PC-3 (cell line): ENCODE measurements around the gene METTL1.

Experiments used
- CTCF ChIP-seq: fragments of 300-600 bp; sonication (generic); conservative IDR thresholded peaks from 2 replicates; pipeline ENCODE4 v1.5.1; 2017; ENCODE audit warnings: antibody characterized with exemption, low read depth, mild to moderate bottlenecking, low read length
- EZH2 ChIP-seq: fragments of 300-600 bp; sonication (generic); IDR thresholded peaks from one replicate; pipeline ENCODE4 v1.6.1; 2017; ENCODE audit warnings: antibody characterized with exemption, mild to moderate bottlenecking, low read length; ENCODE audit not compliant: unreplicated experiment

- no peak for TF ChIP-seq CTCF
- TF ChIP-seq EZH2: no peak
Measured at GRCh38 chr12:57767305-57767698, 4.6 kb downstream of the METTL1 start.
